ENCODE measurements around the gene LHFPL3. TPM values are rescaled to one million over a fixed set of nuclear protein-coding genes. Genes with fewer than 3 reads are reported as not detected.
"Not testable (repeated sequence)": the region's sequence is repeated elsewhere in the genome, so short reads cannot be mapped to it uniquely, and the experiment has no call there.

The LHFPL3 gene
- total RNA-seq = not detected in 2 replicates

DNA sequence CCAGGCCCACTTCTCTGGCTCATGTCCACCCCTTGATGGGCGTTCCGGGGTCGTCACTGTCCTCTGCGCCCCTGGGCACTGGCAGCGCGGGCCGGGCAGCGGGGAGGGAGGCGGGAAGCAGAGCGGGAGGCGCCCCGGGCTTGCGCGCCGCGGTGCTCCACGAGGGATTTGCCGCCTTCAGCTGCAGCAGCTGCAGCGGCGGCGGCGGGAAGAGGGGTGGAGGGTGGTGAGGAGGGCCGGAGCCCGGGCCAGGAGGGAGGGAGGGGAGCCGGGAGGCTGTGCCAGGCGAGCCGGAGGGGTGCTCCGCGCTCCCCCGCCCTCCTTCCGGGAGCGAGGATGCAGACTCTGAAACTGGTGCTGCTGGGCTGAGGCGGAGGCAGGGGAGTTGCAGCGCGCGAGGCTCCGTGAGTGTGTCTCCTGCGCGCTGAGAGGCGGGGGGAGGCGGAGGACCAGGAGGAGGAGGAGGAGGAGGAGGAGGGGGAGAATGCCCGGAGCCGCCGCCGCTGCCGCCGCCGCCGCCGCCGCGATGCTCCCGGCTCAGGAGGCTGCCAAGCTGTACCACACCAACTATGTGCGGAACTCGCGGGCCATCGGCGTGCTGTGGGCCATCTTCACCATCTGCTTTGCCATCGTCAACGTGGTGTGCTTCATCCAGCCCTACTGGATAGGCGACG is at the start of gene LHFPL3:
Gene LHFPL3 (plus strand): TSS at position 308 of the 674 bp plus-strand sequence.
- DNase-seq (ENCODE audit: low read depth, low spot score) = no peak

DNA sequence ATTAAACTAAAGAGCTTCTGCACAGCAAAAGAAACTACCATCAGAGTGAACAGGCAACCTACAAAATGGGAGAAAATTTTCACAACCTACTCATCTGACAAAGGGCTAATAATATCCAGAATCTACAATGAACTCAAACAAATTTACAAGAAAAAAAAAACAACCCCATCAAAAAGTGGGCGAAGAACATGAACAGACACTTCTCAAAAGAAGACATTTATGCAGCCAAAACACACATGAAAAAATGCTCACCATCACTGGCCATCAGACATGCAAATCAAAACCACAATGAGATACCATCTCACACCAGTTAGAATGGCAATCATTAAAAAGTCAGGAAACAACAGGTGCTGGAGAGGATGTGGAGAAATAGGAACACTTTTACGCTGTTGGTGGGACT is 46.7 kb upstream of the LHFPL3 start:
- not testable (repeated sequence) for DNase-seq (ENCODE audit: low read depth, low spot score)

DNA sequence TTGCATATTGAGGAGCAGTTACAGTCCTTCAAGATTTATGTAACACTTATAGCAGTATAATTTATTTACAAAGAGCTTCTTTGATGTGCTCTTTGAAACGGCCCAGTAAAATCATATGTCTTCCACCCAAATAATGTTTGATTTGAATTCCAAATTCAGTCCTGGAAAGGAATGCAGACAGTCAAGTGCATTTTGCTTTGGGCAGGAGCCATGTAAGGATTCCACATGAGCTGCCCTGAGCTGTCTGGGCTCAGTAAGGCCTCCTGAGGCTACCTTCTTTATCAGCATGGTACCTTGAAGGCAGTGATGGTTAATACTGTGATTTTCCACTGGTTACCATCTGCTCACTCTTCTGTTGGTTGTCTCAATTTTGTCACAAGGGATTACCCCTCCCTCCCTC is 41.6 kb upstream of the LHFPL3 start:
- DNase-seq (ENCODE audit: low read depth, low spot score) = no peak

DNA sequence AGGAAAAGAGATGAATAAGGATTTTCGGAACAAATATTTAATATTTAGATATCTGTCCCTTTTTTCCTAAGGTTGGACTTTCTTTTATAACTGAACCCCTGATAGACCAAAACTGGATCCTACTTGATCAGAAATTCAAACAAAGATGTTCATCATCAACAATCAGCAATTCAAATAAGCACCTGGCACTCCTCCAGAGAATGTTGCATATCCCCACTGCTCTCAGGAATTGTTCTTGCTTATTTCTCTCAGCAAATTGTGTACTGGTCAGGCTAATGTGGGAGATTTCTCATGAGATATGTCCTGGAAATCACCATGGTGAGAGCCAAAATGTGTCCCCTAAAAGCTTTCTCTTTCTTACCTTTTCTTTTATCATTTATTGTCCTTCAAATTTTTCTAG is 40.3 kb upstream of the LHFPL3 start:
- DNase-seq (ENCODE audit: low read depth, low spot score) = no peak

DNA sequence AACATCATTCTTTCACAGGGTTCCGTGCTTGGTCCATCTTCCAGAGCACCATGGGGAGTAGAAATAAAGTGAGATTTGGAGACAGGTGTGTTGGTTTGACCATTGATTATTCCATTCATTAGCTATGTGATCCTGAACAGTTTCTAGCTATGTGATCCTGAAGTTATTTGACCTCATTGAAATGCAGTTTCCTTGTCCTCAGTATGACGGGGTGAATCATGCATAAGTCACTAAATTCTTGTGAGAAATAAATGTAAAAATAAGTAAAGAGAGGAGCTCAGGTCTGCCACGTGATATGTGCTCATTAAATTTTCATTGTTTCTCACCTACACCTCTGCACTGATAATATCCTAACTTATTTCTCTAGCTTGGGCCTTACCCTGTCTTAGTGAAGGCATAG is 34.1 kb upstream of the LHFPL3 start:
- DNase-seq (ENCODE audit: low read depth, low spot score) = no peak

DNA sequence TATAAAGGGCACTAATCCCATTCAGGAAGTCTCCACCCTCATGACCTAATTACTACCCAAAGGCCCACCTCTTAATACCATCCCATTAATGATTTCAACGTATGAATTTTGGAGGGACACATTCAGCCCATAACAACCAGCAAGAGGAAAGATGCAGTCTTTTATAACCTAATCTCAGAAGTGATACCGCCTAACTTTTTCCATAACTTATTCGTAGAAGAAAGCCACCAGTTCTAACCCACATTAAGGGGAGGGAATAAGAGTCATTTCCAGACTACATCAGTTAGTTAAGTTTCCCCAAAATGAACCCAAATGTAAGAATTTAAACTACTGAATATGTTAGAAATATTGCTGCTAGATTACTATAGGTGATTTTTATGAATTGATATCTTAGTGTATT is 32.1 kb upstream of the LHFPL3 start:
- no peak for DNase-seq (ENCODE audit: low read depth, low spot score)

DNA sequence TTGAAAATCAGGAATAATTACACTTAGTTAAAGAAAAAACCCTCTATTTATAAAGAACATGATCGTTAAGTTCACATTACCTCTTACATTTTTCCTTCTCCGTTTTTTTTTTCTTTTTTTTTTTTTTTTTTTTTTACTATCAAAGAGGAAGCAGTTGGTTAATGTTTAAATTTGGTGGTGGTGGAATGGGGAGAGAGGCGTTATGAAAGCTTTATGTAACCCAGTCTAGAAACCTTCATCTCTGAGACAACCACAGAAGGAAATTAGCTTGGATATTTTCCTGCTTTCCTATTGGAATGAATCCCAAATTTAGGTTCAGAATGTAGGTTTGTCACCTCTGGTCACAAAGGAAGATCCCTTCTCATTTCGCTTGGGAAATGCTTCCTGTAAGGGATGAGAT is 31.5 kb upstream of the LHFPL3 start:
- no peak for DNase-seq (ENCODE audit: low read depth, low spot score)

DNA sequence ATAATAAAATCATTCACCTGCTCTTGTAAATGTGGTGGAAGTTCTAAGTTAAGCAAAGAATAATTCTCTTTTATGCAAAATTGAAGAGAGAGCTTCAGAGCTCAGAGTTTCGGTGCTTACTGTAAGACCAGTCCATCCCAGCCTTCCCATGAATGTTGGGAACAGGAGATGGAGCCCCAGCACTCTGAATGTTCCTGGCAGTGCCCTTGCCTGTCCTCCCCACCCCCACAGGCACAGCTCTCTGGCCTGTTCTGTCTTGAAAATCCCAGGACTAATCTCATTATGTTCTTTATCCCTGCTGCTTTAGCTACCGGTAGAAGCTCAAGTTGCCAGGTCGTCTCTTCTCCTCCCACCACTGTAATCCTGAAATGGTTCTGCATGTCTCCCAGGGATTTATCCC is 29.1 kb upstream of the LHFPL3 start:
- DNase-seq (ENCODE audit: low read depth, low spot score) = no peak

DNA sequence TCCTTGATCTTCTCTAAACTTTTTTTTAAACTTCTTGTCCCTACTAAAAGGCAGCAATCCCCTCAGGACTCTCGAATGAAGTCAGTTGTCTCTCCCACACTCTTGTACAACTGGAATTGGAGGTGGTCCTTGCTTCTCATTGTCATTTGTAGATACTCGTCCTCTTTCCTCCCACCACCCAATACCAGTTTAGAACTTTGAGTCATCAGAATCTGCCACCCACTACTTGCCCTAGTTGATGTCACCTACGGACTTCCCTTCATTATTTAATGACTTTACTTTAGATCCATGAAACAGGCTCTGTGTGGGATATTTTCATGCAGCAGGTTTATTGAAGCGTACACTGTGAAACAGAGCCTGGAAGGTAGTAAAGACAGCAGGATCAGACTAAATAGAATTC is 28.6 kb upstream of the LHFPL3 start:
- DNase-seq (ENCODE audit: low read depth, low spot score) = no peak

DNA sequence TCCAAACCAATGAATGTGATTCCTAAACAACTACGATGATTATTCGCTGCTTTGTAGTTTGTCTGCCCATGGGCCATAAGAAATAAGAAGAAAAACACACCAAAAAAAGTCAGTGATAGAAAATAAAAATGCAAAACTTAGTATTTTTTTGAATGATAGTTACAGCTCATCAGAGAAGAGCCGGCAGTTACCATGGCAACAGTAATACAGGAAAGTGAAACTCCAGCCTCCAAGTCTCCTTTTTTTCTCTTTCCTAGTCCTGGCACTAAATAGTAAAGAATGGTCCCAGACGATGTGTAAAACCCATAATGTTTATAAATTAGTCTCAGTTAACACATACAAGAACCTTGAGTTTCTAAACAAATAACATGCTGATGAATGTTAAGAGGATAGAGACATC is 21.6 kb upstream of the LHFPL3 start:
- no peak for DNase-seq (ENCODE audit: low read depth, low spot score)

DNA sequence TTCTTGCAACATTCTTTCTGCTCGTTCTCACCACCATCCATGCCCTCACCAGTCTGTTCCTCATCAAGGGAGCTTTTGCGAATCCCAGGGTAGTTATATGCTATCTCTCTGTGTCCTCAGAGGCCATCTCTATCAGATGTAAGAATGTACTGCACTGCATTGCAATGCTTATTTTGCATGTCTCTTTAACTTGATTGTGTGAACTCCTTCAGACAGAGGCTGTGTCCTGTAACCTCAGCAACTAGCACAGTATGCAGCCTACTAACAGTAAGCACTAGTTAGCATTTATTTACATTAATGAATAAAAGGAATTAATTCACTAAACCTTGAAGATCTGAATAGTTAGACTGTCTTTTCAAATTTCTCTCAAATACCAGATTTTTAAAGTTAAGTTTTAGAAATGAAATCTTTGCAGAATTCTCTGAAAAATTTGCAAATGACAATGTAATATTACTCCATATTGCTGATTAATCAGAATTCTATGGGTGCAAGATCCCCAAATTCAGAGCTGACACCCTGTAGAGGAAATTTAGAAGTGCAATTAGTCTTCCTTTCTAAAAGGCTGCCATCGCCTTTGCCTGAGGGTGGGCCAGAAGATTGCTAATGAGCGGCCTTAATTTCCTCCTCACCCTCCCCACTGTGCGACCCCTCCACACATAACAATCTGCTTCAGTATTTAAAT is 10.3 kb upstream of the LHFPL3 start:
- DNase-seq (ENCODE audit: low read depth, low spot score) = no peak

DNA sequence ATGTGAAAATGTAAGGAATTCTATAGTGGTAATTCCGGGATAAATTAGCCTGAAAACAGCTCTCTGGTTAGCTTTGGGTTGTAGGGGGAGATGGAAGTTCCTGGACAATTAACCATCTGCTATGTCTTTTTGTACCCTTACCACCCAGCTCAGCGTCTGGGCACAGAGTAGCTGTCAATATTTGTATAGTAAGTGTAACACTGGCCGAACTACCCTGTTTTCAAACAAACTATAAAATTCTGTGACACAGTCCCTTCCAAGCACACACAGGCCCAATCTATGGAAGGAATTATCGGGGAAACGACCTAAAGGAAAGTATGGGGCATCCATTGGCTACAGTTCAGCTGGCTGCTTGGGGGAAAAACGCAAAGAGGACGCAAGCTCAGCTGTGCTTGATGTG is 869 bp upstream of the LHFPL3 start:
- no peak for DNase-seq (ENCODE audit: low read depth, low spot score)

DNA sequence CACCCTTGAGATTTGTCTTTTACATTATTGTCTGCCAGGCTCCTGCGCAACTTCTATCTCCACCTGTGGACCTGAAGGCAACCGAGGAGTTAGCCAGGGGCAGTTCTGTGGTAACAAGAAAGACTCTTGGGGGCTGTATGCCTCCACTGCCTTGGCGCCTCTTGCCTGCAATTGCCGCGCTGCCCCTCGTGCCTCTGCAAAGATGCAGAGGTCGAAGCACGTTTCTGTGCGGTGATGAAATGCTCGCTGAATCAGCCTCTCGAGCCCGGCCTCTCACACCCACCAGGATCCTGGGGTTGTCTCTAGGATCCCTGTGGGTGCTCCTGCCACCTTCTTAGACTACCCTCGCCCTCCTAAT is 486 bp upstream of the LHFPL3 start:
- DNase-seq (ENCODE audit: low read depth, low spot score) = no peak

DNA sequence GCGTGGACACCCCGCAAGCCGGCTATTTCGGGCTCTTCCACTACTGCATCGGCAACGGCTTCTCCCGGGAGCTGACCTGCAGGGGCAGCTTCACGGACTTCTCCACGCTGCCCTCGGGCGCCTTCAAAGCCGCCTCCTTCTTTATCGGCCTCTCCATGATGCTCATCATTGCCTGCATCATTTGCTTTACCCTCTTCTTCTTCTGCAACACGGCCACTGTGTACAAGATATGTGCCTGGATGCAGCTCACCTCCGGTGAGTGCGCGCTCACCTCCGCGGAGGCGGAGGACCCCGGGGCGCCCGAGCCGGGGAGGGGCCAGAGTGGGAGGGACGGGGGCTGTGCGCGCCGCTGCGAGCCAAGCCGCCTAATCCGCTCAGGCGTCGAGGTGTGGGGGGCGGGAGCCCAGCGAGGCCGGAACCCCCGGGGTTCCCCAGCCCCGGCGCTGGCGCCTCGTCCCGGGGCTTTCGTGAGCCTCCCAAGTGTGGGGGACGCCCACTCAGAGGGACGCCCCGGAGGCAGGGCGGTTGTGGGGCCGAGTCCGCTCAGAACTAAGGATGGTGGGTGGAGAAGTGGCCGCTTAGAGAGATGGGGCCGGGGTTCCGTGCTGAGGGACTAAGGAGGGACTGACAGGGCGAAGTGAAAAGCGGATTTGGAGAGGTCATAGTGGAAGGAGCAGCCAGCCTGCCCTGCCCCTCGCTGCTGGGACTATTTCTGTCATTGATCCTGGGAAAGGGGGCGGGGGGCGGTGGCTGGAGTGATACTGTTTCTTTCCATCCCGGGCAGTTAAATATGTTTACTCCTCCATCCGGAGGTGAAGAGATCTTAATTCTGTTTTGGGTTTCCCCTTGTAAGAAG is 795 bp downstream of the LHFPL3 start:
- no peak for DNase-seq (ENCODE audit: low read depth, low spot score)

DNA sequence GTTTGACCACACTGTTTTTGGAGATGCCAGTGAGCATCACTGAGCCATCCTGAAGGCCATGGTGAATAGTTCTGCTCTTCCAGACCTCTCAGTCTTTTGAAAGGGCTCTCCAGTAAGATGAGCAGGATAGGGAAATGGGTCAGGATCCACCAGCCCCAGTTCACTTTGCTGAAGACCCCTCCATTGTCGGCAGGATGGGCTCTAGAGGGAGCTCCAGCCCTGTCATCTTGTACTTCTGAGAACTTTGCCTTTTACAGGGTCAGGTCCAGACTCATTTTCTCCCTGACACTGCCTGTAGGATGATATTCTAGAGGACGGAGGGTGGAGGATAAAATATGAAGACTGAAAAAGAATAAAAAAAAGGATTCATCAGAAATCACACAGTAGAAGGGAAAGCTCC is 13.1 kb downstream of the LHFPL3 start:
- no peak for DNase-seq (ENCODE audit: low read depth, low spot score)

DNA sequence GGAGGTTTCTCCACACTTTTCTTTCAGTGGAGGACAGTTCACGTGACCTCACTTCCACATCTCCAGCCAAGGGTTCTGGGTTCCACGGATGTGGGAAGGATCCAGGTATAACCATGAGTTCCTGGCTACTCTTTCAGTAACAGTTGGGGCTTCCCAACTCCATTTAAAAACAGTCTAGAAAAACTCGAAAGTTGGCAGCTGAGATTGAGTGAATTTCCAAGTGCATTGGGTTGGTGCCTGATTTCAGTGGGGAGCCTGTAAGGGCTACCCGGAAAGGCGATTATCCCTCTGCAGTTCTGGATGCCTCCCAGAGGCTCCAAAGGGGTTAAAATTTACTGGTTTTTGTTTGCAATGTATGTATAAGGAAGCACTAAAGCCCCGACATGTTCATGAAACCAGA is 24.3 kb downstream of the LHFPL3 start:
- no peak for DNase-seq (ENCODE audit: low read depth, low spot score)

DNA sequence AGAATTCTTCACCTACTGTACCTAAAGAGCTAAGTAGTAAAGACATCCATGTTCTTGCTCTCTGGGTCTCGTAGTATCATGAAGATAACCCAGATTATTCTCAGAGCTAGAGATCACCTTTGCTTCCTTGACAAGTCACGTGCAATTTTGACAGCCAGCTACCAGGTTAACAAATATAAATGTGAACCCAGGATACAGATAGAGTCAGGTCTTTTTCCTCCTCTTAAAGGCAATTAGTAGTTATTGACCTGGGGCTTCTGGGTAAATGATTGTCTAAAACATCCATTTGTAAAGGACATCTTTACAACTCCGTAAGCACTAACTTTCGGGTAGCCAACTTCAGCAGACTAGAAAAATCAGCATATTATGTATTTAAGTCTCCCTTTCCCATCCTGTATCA is 28.8 kb downstream of the LHFPL3 start:
- no peak for DNase-seq (ENCODE audit: low read depth, low spot score)

DNA sequence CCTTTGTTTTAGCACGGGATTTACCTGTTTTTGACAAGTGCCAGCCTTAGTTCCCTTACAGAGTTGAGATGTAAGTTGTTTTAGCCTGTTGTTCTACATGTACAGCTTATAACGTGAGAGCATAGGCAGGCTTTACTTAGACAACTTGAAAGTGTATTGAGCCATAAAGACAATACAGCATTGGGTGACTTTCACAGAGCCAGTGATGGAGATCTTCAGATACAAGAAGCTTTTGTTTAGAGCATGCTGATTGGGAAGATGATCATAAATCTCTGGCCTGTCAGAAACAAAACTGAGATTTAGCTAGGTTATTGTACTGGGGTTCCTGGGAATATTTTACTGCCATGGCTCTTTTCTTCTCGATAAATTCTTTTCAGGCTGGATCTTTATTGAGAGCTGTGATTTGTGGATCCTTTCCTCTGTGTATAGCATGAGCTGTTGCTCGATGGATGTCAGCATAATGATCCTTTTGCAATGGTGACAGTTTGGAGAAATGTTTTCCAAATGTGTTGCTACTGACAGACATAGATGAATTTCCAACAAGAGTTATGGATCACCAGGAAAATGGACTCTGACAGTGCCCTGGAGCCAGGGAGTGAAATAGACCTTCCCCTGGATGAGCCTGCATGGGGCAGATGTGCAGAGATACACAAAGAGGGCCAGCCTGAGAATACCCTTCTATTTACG is 30.2 kb downstream of the LHFPL3 start:
- DNase-seq (ENCODE audit: low read depth, low spot score) = no peak

DNA sequence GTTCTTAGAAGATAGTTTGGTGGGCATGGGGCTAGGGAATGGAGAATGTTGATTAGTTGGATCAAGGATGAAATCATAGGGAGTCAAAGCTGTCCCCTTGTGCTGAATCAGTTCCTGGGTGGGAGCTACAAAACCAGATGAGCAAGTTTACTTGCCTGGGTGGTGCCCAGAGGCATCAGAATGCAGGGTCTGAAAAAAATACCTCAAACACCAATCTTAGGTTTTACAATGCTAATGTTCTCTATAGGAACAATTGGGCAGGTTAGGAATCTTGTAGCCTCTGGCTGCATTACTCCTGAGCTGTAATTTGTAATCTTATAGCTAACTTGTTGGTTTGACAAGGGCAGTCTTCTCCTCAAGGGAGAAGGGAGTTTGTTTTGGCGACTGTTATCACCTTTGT is 34.4 kb downstream of the LHFPL3 start:
- DNase-seq (ENCODE audit: low read depth, low spot score) = no peak

DNA sequence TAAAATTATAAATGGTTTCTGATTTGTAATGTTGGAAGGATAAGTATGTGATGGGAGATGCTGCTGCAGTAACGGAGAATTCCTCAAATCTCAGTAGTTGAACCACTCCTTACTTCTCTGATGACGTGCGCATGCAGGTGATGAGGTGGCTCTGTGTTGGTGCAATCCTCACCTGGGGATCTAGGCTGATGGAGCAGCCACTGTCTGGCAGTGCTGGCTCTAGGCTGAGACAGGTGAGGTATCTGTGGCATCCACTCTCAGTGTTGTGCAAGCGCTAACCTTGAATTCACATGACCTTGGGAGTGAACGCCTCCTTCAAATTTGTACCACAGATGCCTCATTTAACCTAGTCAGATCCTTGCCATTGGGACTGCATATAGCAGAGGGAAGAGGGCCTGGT is 35.0 kb downstream of the LHFPL3 start:
- DNase-seq (ENCODE audit: low read depth, low spot score) = no peak

DNA sequence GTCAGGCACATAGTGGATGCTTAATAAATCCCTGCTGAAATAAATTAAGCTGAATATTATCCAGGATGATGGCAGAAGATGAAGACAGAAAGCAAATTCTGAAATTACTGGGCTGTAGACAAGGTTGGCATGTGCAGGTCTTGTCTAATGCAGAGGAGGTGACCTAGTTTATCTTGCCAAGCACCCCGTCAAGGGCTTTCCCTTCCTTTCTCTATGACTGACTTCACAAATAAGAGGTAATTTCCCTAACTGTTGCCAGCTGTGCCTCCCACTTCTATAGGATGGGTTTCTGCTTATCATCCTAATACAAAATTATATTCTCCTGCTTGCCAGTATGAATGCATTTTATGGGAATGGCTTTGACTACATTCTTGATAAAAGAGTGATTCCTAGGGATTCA is 38.0 kb downstream of the LHFPL3 start:
- DNase-seq (ENCODE audit: low read depth, low spot score) = no peak

DNA sequence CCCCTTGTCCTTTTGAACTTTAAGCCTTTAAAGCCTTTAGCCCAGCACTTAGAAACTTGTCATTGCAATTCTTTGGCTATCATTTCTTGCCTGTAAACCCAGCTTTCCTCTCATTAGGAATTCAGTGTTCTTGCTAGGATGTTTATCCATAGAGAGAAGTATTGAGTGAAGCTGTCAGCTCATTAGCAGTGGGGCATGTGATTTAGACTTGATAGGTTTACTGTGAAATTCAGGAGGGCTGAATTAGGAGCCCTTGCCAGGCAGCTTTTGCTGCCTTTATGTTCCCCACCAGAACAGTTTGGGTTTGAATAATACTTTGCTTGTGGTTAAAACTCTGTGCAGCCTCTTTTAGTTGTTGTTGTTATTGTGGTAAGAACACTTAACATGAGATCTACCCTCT is 39.5 kb downstream of the LHFPL3 start:
- DNase-seq (ENCODE audit: low read depth, low spot score) = no peak

All from pulmonary artery endothelial cell (primary cell).